GM10248 (cell line): ENCODE results near the gene LTBP1.

Experiments used
- CTCF ChIA-PET: fragments of 300-600 bp; sonication (Branson Sonifier 250); formaldehyde crosslinking; extraction: SDS; loops from one replicate; lab custom pipeline; 2021; ENCODE audit warnings: antibody characterized with exemption; lab: Yijun Ruan, JAX
- POLR2A ChIA-PET: fragments of 350-650 bp; sonication (Branson Sonifier 250); formaldehyde crosslinking; extraction: SDS; loops from one replicate; lab custom pipeline; 2020; ENCODE audit warnings: antibody characterized with exemption; lab: Yijun Ruan, JAX
- DNase-seq: peaks from one replicate; pipeline ENCODE4 v3.0.0; 2012; ENCODE audit errors: extremely low spot score
- CTCF ChIP-seq: IDR thresholded peaks from 2 replicates; pipeline ENCODE4 v1.5.1; 2012; ENCODE audit warnings: mild to moderate bottlenecking, low read depth; ENCODE audit errors: extremely low read depth, missing control alignments, control extremely low read depth

Gene LTBP1

GRCh38 chr2:33274524-33274923 lies 327.8 kb downstream of the LTBP1 start:
- POLR2A ChIA-PET, result no interaction called here
- CTCF ChIA-PET, result no interaction called here
- TF ChIP-seq CTCF, result no peak
- DNase-seq, result no peak

GRCh38 chr2:33275689-33276444 lies 329.1 kb downstream of the LTBP1 start:
- ChIA-PET POLR2A (no interaction called here), CTCF (no interaction called here)
- TF ChIP-seq CTCF, result no peak
- no peak for DNase-seq

- CTCF ChIA-PET, result interaction anchor here (1.1 kb wide), 1 partner anchor 10 kb away, joined by 3 read pairs; no protein-coding TSS in a partner anchor
- POLR2A ChIA-PET, result no interaction called here
- DNase-seq, result no peak
- TF ChIP-seq CTCF, result no peak
These were observed 330.3 kb downstream of the LTBP1 start for GRCh38 chr2:33277002-33277426.

GRCh38 chr2:33278245-33278943 lies 331.6 kb downstream of the LTBP1 start:
- POLR2A ChIA-PET, result no interaction called here
- CTCF ChIA-PET, result no interaction called here

GRCh38 chr2:33284287-33284686 lies 337.5 kb downstream of the LTBP1 start:
- no peak for DNase-seq
- ChIA-PET CTCF (interaction anchor here (1.0 to 2.1 kb wide), 2 partner anchors 13 to 30 kb away, joined by 3 to 4 read pairs; no protein-coding TSS in a partner anchor), POLR2A (no interaction called here)
- TF ChIP-seq CTCF, result no peak

More at GRCh38 chr2:33278245-33278943, 331.6 kb downstream of the LTBP1 start:
- TF ChIP-seq CTCF, result no peak
- DNase-seq, result no peak

- ChIA-PET CTCF (no interaction called here), POLR2A (no interaction called here)
- TF ChIP-seq CTCF, result no peak
- no peak for DNase-seq
These were observed 340.8 kb downstream of the LTBP1 start for GRCh38 chr2:33287507-33288005.
